ENCODE measurements around the gene TTLL7.

The TTLL7 gene

GRCh38 chr1:83828456-83828855 lies 170.5 kb downstream of the TTLL7 start:
- DNase-seq (ENCODE audit: low read depth in 1 of 2, low spot score in 1 of 2) = no peak

DNA sequence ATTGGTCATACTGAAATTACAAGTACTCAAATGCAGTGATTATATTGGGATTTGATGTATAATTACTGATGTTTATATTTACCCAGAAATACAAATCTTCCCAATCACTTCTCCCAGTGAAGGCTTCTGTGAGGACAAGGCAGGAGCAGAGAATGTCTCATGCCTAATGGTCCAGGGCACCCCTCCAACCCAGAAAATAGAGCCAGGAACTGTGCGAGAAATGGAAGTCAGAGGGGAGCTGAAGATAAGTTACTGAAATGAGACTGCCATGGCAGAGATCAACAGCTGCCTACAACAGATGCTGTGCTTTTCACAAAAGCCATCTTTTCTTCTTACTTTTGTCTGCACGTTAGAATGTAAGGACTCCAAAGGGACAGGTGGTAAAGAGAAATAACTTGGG lies 171.2 kb downstream of the TTLL7 start:
- no peak for DNase-seq (ENCODE audit: low read depth in 1 of 2, low spot score in 1 of 2)

- DNase-seq (ENCODE audit: low read depth in 1 of 2, low spot score in 1 of 2) = no peak
These were observed 176.7 kb downstream of the TTLL7 start for GRCh38 chr1:83822208-83822607.

DNA sequence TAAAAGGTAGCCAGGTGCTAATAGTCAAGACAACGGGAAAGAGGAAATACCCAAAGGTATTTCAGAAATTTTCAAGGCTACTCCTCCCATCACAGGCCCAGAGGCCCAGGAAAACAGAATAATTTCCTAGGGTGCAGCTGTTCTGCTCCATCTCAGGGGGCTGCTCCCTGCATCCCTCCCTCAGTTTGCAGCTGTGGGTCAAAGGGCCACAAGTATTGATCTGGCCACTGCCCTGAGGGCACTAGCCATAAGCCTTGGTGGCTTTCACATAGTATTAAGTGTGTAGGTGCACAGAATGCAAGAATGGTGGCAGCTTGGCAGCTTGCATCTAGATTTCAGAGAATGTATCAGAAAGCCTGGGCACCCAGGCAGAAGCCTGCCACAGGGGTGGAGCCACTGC lies 179.5 kb downstream of the TTLL7 start:
- no peak for DNase-seq (ENCODE audit: low read depth in 1 of 2, low spot score in 1 of 2)

DNA sequence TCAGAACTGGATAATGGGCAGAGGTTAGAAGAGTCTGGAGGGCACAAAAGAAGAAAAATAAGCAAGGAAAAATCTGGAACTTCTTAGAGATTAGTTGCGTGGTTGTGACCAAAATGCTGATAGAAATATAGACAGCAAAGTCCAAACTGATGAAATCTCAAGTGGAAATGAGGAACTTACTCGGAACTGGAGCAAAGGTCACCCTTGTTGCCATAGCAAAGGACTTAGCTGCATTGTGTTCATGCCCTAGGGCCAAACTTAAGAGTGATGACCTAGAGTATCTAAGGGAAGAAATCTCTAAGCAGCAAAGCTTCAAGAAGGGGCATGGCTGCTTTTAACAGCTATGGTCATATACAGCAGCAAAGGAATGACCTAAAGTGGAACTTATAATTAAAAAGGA lies 180.0 kb downstream of the TTLL7 start:
- DNase-seq (ENCODE audit: low read depth in 1 of 2, low spot score in 1 of 2) = no peak

- no peak for DNase-seq (ENCODE audit: low read depth in 1 of 2, low spot score in 1 of 2)
These were observed 182.1 kb downstream of the TTLL7 start for GRCh38 chr1:83816836-83817235.

DNA sequence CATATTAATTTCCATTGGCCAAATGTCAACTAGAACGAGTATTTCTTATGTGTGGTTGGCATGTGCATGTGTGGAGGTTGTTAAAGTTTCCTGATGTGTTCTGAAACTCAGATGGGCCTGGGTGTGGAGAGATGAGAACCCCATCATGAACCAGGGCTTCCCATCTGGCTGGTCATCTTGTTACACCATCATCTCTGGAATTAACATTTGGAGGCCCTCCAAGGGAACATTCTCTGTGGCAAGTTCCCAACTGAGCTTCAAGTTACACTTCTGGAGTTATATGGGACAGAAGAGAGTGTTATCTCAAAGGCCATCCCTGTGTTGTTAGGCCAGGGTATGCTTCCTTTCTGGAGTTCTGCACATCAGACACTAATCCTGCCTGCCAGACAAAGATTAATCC lies 183.6 kb downstream of the TTLL7 start:
- DNase-seq (ENCODE audit: low read depth in 1 of 2, low spot score in 1 of 2) = no peak
